ENCODE measurements around the gene CD28.

CD28 gene

DNA sequence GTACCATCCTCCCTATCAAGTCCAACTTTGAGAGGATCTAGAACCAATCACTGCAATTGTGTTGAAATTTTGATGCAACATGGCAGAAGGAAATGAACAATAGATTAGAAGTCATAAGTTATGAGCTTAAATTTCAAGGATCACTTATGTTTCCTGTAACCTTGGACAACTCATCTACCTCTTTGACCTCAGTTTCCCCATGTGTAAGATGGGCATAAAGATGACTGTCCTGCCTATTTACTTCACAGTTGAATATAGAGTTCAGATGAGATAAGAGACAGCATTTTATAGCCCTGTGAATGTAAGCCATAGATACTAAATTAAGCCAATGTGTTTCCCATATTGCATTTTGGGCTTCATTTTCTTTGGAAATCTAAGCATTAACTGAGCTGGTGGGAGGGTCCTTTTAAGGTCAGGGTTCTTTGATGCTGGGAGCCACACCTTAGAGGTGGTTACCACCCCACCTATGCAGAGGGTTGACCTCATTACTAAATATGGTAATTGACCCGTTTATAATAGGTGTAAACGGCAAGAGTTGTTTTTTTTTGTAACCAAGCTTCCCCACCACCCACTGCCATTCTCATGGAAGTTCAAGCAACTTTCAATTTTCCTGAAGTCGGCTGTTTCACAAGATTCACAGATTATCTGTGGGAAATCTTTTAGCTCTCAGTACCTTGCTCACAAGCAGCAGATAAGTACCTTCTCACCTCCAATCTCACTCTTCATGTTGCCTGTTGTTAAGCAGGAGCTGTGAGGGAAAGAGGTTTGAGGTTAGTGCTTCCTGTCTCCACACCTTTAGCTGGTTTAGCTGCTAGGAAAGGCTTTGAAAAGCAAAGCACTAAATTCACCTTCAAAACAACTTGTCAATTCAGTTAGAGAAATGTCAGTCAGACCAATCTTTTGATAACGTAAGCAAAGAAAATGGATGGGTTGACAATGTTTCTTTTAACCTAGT, 13.3 kb downstream of the CD28 start:
- no peak for DNase-seq

- no peak for DNase-seq
These were observed 14.7 kb downstream of the CD28 start for GRCh38 chr2:203720915-203721672.

GRCh38 chr2:203721781-203722300, 15.4 kb downstream of the CD28 start:
- no peak for DNase-seq

- no peak for DNase-seq
These were observed 16.0 kb downstream of the CD28 start for GRCh38 chr2:203722411-203722810.

DNA sequence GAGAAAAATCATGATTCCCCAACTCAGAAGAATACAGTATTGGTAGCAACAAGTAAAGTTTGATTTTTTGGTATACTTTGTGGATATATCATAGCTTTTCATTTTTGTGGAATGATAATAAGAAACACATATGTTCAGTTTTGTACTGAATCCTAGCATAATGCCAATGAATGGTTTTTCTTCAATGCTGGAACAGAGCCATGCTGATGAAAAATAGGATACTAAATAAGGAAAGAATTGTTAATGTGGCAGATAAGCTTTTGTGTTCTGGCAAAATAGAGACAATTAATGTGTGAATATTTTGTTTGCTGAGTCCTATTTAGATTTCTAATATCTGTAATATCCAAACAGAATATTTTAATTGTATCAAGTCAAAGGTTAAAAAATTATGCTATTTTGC, 21.9 kb downstream of the CD28 start:
- no peak for DNase-seq

DNA sequence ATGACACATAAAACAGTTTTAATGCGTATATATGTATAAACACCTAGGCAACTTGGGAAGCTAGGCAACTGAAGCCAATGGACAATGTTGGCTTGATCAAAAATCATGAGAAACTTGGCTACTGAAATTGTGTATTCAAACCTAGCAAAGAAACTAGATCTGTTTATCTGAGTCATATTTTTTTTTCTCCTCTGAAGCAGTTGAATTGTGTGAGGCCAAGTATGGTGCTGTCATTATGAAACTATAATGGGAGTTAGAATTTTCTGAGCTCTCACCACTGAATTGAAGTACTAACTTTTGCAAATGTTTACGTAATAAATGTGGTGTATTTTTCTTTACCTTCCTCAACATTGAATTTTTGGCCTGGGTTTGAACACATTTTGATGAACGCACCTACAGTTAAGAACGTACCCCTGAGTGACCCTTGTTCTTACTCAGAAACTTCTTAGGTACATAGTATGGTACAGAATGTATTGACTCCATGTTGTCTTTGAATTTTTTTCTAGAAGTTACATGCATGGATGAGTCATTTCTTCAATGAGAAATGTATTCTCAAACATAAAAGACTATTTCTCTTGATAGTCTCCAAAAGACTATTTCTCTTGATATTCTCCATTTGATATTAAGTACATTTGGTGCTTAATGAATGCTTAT, 23.8 kb downstream of the CD28 start:
- no peak for DNase-seq

- no peak for DNase-seq
These were observed 24.4 kb downstream of the CD28 start for GRCh38 chr2:203730883-203731282.

DNA sequence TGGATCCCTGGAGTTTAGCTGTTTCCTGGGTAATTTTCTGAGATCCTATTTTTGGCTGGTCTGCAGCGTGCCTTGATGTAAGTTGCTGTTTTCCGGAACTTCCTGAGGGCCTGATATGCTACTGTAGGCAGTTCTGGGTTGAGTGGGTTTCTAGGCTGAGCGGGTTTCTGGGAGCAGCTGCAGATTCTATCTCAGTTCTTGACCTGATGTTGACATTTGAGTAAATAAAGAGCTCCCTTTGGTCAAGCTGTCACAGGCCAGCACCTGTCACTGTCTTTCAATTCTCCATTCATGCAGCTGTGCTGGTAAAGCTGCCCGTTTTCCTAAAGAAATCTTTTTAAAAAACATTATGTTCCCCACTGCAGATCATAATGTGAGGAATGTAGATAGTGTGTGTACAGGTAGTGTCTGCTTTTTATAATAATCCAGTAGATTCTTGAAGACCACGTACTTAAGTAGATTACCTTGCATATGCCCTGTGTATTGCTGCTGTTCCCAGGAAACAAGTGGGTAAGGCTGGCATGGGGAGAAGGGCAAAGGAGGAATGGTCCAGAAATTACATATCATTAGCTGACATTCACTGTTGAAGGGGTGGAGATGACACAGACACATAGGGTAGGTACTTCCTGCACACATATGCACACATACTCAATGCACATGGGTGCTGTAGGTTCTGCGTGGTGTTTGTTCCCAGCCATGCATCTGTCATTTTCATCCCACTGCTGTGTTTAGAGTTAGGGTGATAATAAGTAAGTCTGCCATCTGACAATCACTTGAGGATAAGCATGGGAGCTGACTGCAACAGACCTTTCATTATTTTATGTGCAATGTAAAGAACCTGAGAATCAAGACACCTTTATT, 25.9 kb downstream of the CD28 start:
- no peak for DNase-seq

GRCh38 chr2:203732953-203733510, 26.6 kb downstream of the CD28 start:
- no peak for DNase-seq

GRCh38 chr2:203733684-203734083, 27.2 kb downstream of the CD28 start:
- DNase-seq, result no peak

DNA sequence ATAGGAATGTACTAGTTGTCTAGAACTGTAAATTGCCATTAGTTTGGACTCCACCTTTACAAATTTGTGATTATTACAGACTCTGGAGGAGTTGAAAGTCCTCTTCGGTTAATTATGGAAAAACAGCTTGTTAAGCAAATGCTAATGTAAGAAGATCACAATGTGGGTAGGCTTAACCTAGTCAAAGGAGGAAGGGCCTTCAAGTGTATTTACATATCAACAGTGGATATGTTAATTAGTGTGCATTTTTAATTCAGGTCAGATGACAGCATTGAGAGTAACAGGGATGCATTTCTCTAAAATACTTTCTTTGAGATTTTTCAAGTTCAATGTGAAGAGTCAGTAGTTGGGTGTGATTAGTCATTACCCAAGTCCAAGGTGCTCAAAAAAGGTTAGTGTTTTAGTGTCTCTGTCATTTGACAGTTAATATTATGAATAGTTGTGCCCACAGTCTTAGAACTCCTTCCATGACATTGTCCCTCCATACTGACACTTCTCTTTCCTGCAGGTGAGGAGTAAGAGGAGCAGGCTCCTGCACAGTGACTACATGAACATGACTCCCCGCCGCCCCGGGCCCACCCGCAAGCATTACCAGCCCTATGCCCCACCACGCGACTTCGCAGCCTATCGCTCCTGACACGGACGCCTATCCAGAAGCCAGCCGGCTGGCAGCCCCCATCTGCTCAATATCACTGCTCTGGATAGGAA, 28.0 kb downstream of the CD28 start:
- no peak for DNase-seq

DNA sequence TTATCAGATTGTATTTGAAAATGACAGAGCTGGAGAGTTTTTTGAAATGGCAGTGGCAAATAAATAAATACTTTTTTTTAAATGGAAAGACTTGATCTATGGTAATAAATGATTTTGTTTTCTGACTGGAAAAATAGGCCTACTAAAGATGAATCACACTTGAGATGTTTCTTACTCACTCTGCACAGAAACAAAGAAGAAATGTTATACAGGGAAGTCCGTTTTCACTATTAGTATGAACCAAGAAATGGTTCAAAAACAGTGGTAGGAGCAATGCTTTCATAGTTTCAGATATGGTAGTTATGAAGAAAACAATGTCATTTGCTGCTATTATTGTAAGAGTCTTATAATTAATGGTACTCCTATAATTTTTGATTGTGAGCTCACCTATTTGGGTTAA, 30.9 kb downstream of the CD28 start:
- no peak for DNase-seq

GRCh38 chr2:203739351-203739750, 32.9 kb downstream of the CD28 start:
- DNase-seq, result no peak

DNA sequence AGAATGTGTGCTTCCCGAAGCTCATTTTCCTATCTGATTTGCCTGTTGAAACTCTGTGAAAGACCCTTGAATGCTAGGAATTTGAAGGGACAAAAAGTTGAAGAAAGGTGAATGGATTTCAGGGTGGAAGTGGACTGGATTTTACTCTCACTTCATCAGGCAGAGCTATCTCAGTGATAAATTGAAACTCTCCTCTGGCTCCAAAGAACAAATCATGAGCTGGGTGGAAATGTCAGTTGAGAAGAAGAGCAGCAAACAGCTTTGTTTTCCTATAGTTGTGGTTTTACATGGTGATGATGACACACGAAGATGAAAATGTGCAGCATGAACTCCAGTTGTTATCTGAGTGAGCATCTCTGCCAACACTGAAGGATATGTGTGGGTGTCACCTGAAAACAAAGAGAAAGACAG, 34.4 kb downstream of the CD28 start:
- DNase-seq, result no peak

GRCh38 chr2:203741566-203741965, 35.1 kb downstream of the CD28 start:
- no peak for DNase-seq

GRCh38 chr2:203743441-203743981, 37.1 kb downstream of the CD28 start:
- DNase-seq, result no peak

GRCh38 chr2:203744091-203744490, 37.7 kb downstream of the CD28 start:
- no peak for DNase-seq

- DNase-seq, result no peak
These were observed 38.8 kb downstream of the CD28 start for GRCh38 chr2:203745267-203745666.

DNA sequence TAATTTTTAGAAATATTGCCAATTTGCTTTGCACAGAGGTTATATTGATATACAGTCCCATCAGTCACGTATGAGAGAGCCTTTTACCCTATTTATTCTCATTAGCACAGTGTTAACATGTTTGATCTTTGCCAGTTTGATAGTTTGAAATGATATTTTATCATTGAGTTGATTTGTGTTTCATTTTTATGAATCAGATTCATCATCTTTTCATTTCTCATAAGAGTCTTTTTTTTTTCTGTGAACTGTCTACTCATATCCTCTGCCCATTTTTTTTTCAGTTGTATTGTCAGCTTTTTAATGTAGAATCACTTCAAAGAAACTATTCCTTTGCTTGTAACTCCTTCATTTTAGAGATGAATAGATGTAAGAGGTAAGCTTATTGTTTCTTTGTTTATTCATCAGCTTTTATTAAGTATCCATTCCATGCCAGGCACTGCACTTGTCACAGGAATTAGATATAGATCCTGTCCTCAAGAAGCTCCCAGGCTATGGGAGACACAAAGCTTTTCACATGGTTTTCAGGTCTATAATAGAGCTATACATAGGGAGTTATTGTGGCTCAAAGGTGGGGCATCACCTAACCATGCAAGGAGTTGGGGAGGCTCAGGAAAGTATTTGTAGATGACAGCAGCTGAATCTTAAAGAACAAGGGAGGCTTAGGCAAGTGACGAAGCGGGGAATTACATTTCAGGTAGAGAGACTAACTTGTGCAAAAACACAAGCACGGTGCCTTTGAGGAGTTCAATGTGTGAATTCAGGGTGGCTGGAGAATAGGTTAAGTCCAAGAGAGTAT, 42.1 kb downstream of the CD28 start:
- DNase-seq, result no peak
